Activated CD4-positive, alpha-beta T cell treated with anti-CD3 and anti-CD28 coated beads, Interleukin-2, Interleukin-4, amounts not matched to agents 100 ng/mL and 50 ng/mL, durations not matched to agents 16 hours and 8 hours (primary cell): Measurements from ENCODE around the gene CD1E.
"Not testable (repeated sequence)": the region's sequence is repeated elsewhere in the genome, so short reads cannot be mapped to it uniquely, and the experiment has no call there.

ENCODE experiments used
- DNase-seq: peaks from one replicate; pipeline ENCODE4 v3.0.0-alpha.2; 2020; ENCODE audit warnings: low spot score

The CD1E gene

GRCh38 chr1:158362941-158363340, 9.2 kb downstream of the CD1E start:
- DNase-seq, result no peak

GRCh38 chr1:158366783-158367182, 13.1 kb downstream of the CD1E start:
- no peak for DNase-seq

- DNase-seq, result peak; percentile 47
Observed at GRCh38 chr1:158371188-158371953, 17.7 kb downstream of the CD1E start.

- DNase-seq, result not testable (repeated sequence)
Observed at GRCh38 chr1:158374101-158374500, 20.4 kb downstream of the CD1E start.

GRCh38 chr1:158374860-158375259, 21.2 kb downstream of the CD1E start:
- DNase-seq, result no peak

GRCh38 chr1:158390331-158390730, 36.6 kb downstream of the CD1E start:
- no peak for DNase-seq

- DNase-seq, result no peak
Observed at GRCh38 chr1:158391099-158391498, 37.4 kb downstream of the CD1E start.

- DNase-seq, result no peak
Observed at GRCh38 chr1:158393476-158393875, 39.8 kb downstream of the CD1E start.

GRCh38 chr1:158396646-158397045, 43.0 kb downstream of the CD1E start:
- DNase-seq, result no peak

- no peak for DNase-seq
Observed at GRCh38 chr1:158398818-158399514, 45.3 kb downstream of the CD1E start, which contains the start of gene OR10T2. Gene OR10T2 (minus strand): TSS chr1:158399466. CDS start chr1:158399466, 0 bp downstream.

- DNase-seq, result no peak
Observed at GRCh38 chr1:158400871-158401270, 47.2 kb downstream of the CD1E start.

- no peak for DNase-seq
Observed at GRCh38 chr1:158407092-158407491, 53.4 kb downstream of the CD1E start.
